Keratinocyte (primary cell): Measurements from ENCODE around the gene RAB4A. TPM values are rescaled to one million over a fixed set of nuclear protein-coding genes. Genes with fewer than 3 reads are reported as not detected.

Experiments used
- DNase-seq: peaks from one replicate; pipeline ENCODE4 v3.0.0-alpha.2; 2011; ENCODE audit warnings: low read depth, missing footprints, low spot score
- FAIRE-seq: peaks from 2 replicates; lab custom pipeline; 2011; peaks lifted over from hg19 to GRCh38; lab: Jason Lieb, UNC
- H2AFZ ChIP-seq: 2 replicates; pipeline ENCODE4 v1.6.0; 2012; ENCODE audit warnings: low read length, control low read depth, inconsistent platforms; ENCODE audit not compliant: control insufficient read depth
- H3K27ac ChIP-seq: 2 replicates; pipeline ENCODE4 v1.5.1; 2011; ENCODE audit warnings: low read length; ENCODE audit not compliant: control insufficient read depth, insufficient read depth
- H3K27me3 ChIP-seq: 3 replicates; pipeline ENCODE4 v1.6.0; 2011; ENCODE audit warnings: low read length; ENCODE audit not compliant: control insufficient read depth, insufficient read depth; ENCODE audit errors: extremely low read depth
- H3K36me3 ChIP-seq, 2 experiments: 2 replicates in 1 of 2; 3 replicates in 1 of 2; pipeline ENCODE4 v1.5.1; 2011; ENCODE audit warnings: low read length in 2 of 2, mild to moderate bottlenecking in 1 of 2; ENCODE audit not compliant: control insufficient read depth in 2 of 2, insufficient read depth in 2 of 2; ENCODE audit errors: extremely low read depth in 1 of 2
- H3K4me1 ChIP-seq: 3 replicates; pipeline ENCODE4 v1.5.1; 2011; ENCODE audit warnings: low read length; ENCODE audit not compliant: control insufficient read depth, insufficient read depth; ENCODE audit errors: extremely low read depth
- H3K4me2 ChIP-seq: 3 replicates; pipeline ENCODE4 v1.6.0; 2011; ENCODE audit warnings: low read depth, low read length; ENCODE audit not compliant: control insufficient read depth, insufficient read depth; ENCODE audit errors: extremely low read depth
- H3K4me3 ChIP-seq, 3 experiments: fragments of 200-600 bp in 1 of 3; sonication (generic) in 1 of 3; 2 replicates in 2 of 3; 3 replicates in 1 of 3; pipeline ENCODE4 v1.5.1; 2011 to 2016; ENCODE audit warnings: low read length in 3 of 3, mild to moderate bottlenecking in 3 of 3, control low read depth in 2 of 3, inconsistent platforms in 1 of 3, low read depth in 1 of 3, mixed read lengths in 1 of 3, mixed run types in 1 of 3, moderate library complexity in 1 of 3; ENCODE audit not compliant: control insufficient read depth in 2 of 3, insufficient read depth in 2 of 3; ENCODE audit errors: extremely low read depth in 1 of 3
- H3K79me2 ChIP-seq: 2 replicates; pipeline ENCODE4 v1.6.0; 2012; ENCODE audit warnings: low read length; ENCODE audit not compliant: control insufficient read depth, insufficient read depth
- H3K9ac ChIP-seq: 3 replicates; pipeline ENCODE4 v1.6.0; 2011; ENCODE audit warnings: low read length; ENCODE audit not compliant: control insufficient read depth, insufficient read depth; ENCODE audit errors: extremely low read depth
- H3K9me1 ChIP-seq: 3 replicates; pipeline ENCODE4 v1.6.0; 2011; ENCODE audit warnings: low read length; ENCODE audit not compliant: control insufficient read depth, insufficient read depth; ENCODE audit errors: extremely low read depth
- H3K9me3 ChIP-seq: 2 replicates; pipeline ENCODE4 v1.5.1; 2012; ENCODE audit warnings: low read depth, low read length; ENCODE audit not compliant: control insufficient read depth
- H4K20me1 ChIP-seq: 3 replicates; pipeline ENCODE4 v1.6.0; 2011; ENCODE audit warnings: low read length; ENCODE audit not compliant: control insufficient read depth, insufficient read depth; ENCODE audit errors: extremely low read depth
- EZH2 ChIP-seq: IDR thresholded peaks from one replicate; pipeline ENCODE4 v1.6.1; 2012; ENCODE audit warnings: inconsistent platforms, mild to moderate bottlenecking, low read length, moderate library complexity
- dilution Hi-C: fragments of 300-500 bp; cut with MboI; formaldehyde crosslinking; loops from one replicate; pipeline ENCODE4 v1.7.0; 2020; ENCODE audit warnings: low sequenced_read_pairs; ENCODE audit not compliant: extremely low pct_ligation_motif_present
- polyA plus RNA-seq, 5 experiments: library from polyadenylated mRNA; depleted of rRNA in 3 of 5; stranded (reverse) in 3 of 5; stranded (forward) in 1 of 5; unstranded in 1 of 5; fragments of >200 nt; gene quantifications; 1 replicate in 1 of 5; 2 replicates in 3 of 5; 3 replicates in 1 of 5; pipeline versions ENCODE4 v1.2.1 to v1.2.3, GENCODE V29; 2011 to 2012; ENCODE audit warnings: missing spikeins in 2 of 5, low read depth in 1 of 5, low replicate concordance in 1 of 5
- TF ChIP-seq, protein P1 (sequence below), 3 experiments: IDR thresholded peaks in 1 of 3; conservative IDR thresholded peaks in 1 of 3; optimal IDR thresholded peaks in 1 of 3; 2 replicates in 2 of 3; 3 replicates in 1 of 3; pipeline versions ENCODE3 to v1.5.1; 2011; ENCODE audit warnings: low read length in 3 of 3, mild to moderate bottlenecking in 3 of 3, moderate library complexity in 2 of 3, control low read depth in 1 of 3, inconsistent platforms in 1 of 3; ENCODE audit not compliant: insufficient read depth in 2 of 3; ENCODE audit errors: extremely low read depth in 1 of 3

Gene RAB4A
- polyA plus RNA-seq, 1 donor (not counting 4 experiments of a cell fraction or from before 2014, with no cell fraction given), result 54.7 TPM

GRCh38 chr1:229266832-229267500 is 3.9 kb upstream of the RAB4A start:
- dilution Hi-C loops, result no loop called here
- no peak for FAIRE-seq

GRCh38 chr1:229268505-229268904 is 2.4 kb upstream of the RAB4A start:
- no peak for TF ChIP-seq EZH2
- TF ChIP-seq, protein P1, sequence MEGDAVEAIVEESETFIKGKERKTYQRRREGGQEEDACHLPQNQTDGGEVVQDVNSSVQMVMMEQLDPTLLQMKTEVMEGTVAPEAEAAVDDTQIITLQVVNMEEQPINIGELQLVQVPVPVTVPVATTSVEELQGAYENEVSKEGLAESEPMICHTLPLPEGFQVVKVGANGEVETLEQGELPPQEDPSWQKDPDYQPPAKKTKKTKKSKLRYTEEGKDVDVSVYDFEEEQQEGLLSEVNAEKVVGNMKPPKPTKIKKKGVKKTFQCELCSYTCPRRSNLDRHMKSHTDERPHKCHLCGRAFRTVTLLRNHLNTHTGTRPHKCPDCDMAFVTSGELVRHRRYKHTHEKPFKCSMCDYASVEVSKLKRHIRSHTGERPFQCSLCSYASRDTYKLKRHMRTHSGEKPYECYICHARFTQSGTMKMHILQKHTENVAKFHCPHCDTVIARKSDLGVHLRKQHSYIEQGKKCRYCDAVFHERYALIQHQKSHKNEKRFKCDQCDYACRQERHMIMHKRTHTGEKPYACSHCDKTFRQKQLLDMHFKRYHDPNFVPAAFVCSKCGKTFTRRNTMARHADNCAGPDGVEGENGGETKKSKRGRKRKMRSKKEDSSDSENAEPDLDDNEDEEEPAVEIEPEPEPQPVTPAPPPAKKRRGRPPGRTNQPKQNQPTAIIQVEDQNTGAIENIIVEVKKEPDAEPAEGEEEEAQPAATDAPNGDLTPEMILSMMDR (optimal IDR thresholded peaks at IDR 0.05 in 1 of 3, IDR thresholded peaks at IDR 0.05 in 1 of 3, conservative IDR thresholded peaks at IDR 0.05 in 1 of 3; ENCODE audit: extremely low read depth in 1 of 3, insufficient read depth in 2 of 3, low read length in 3 of 3), result no peak
- peak; percentile 94 for FAIRE-seq
- peak; percentile 85 for DNase-seq
- Histone ChIP-seq H4K20me1 (peaks cover 2% of the 10 kb centered on the region), H3K4me1 (peaks cover 38% of the 10 kb centered on the region), H3K9ac (peak overlapping the region; percentile 1), H3K36me3 (no peaks in the 10 kb centered on the region), H3K79me2 (peaks cover 21% of the 10 kb centered on the region), H3K27ac (peak overlapping the region; percentile 40), H3K9me1 (no peaks in the 10 kb centered on the region), H3K4me2 (peak overlapping the region; percentile 30), H3K4me3 (no peak overlapping the region), H3K9me3 (peaks cover 4% of the 10 kb centered on the region), H2AFZ (peak overlapping the region; percentile 1), H3K27me3 (no peaks in the 10 kb centered on the region)
- dilution Hi-C loops, result no loop called here

More at GRCh38 chr1:229266832-229267500, 3.9 kb upstream of the RAB4A start:
- Histone ChIP-seq H3K27ac (no peak overlapping the region), H3K4me2 (no peak overlapping the region), H3K79me2 (peaks cover 6% of the 10 kb centered on the region), H3K4me1 (peaks cover 29% of the 10 kb centered on the region), H3K36me3 (no peaks in the 10 kb centered on the region), H3K9me1 (no peaks in the 10 kb centered on the region), H3K9me3 (peaks cover 4% of the 10 kb centered on the region), H2AFZ (no peak overlapping the region), H3K9ac (no peak overlapping the region), H3K4me3 (no peak overlapping the region), H3K27me3 (no peaks in the 10 kb centered on the region), H4K20me1 (no peaks in the 10 kb centered on the region)
- TF ChIP-seq, protein P1 (optimal IDR thresholded peaks at IDR 0.05 in 1 of 3, IDR thresholded peaks at IDR 0.05 in 1 of 3, conservative IDR thresholded peaks at IDR 0.05 in 1 of 3; ENCODE audit: extremely low read depth in 1 of 3, insufficient read depth in 2 of 3, low read length in 3 of 3), result no peak
- no peak for TF ChIP-seq EZH2
- DNase-seq, result no peak
